PFSK-1 (cell line): ENCODE data around the gene SLC25A6. TPM values are rescaled to one million over a fixed set of nuclear protein-coding genes. Genes with fewer than 3 reads are reported as not detected.
A peak's percentile ranks its signal among the peaks of the same experiment; 100 is the strongest.

Experiments
- FOXP2 ChIP-seq: optimal IDR thresholded peaks from 2 replicates; pipeline ENCODE3; 2011; ENCODE audit warnings: borderline replicate concordance, control low read depth, inconsistent platforms; ENCODE audit not compliant: insufficient read depth; ENCODE audit errors: extremely low read length, extremely low read depth
- POLR2AphosphoS5 ChIP-seq: IDR thresholded peaks from 2 replicates; pipeline ENCODE4 v1.6.1; 2012; ENCODE audit warnings: low read depth, mild to moderate bottlenecking, control low read depth, low read length, moderate library complexity
- SIN3A ChIP-seq: IDR thresholded peaks from 2 replicates; pipeline ENCODE4 v1.6.1; 2012; ENCODE audit warnings: mild to moderate bottlenecking, low read length, moderate library complexity, borderline replicate concordance; ENCODE audit not compliant: insufficient read depth
- TAF1 ChIP-seq: IDR thresholded peaks from 2 replicates; pipeline ENCODE4 v1.6.1; 2012; ENCODE audit warnings: low read length, control low read depth, borderline replicate concordance; ENCODE audit not compliant: insufficient read depth
- polyA plus RNA-seq: library from polyadenylated mRNA; unstranded; fragments of >200 nt; gene quantifications from one replicate; pipeline ENCODE4 v1.2.1, GENCODE V29; 2012; ENCODE audit warnings: low read depth, missing spikeins; ENCODE audit not compliant: insufficient read length
- TF ChIP-seq, protein P1 (sequence below), 2 experiments: IDR thresholded peaks; 2 replicates each; pipeline versions ENCODE4 v1.6.1 to v1.8.0; 2011 to 2012; ENCODE audit warnings: low read depth in 2 of 2, low read length in 2 of 2, control low read depth in 1 of 2, inconsistent platforms in 1 of 2, mild to moderate bottlenecking in 1 of 2, moderate library complexity in 1 of 2; ENCODE audit not compliant: insufficient read depth in 1 of 2

Gene SLC25A6
- 4,040 TPM for polyA plus RNA-seq

DNA sequence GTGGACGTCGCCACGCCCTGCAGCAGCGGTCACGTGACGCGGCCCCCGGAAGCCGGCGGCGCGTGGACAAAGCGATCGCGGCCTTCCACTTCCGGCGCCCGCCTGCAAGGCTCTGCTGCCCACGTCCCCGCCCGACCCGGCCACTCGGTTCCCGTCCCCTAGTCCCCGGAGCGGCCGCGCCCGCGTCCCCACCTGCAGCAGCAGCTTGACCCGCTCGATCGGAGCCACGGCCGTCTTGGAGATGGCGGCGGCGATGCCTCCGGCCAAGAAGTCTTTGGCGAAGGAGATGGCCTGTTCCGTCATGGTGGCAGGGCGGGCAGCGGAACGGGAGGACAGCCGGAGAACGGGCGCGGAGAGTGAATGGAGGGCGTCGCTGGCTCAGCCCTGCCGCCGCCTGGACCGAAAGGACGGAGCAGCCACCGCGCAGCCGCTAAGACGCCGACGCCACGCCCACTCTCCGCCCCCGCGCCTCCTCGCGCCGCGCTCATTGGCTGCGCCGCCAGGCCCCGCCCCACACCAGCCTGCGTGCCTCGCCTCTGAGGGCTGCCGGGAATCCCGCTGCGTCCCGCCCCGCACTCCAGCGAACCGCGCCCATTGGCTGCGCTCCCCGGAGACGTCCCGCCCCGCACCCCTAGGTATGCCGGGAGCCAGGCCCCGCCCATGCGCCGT, at the start of gene SLC25A6:
TSS of gene SLC25A6 (minus strand) at position 407 of the 669 bp plus-strand sequence. CDS start at position 303, 104 bp downstream.
- TF ChIP-seq SIN3A (peak; percentile 68; the same call in 1 of the 2 replicates), TAF1 (peak; percentile 84; the same call in 1 of the 2 replicates), POLR2AphosphoS5 (peak; percentile 95), FOXP2 (no peak)
- TF ChIP-seq, protein P1, sequence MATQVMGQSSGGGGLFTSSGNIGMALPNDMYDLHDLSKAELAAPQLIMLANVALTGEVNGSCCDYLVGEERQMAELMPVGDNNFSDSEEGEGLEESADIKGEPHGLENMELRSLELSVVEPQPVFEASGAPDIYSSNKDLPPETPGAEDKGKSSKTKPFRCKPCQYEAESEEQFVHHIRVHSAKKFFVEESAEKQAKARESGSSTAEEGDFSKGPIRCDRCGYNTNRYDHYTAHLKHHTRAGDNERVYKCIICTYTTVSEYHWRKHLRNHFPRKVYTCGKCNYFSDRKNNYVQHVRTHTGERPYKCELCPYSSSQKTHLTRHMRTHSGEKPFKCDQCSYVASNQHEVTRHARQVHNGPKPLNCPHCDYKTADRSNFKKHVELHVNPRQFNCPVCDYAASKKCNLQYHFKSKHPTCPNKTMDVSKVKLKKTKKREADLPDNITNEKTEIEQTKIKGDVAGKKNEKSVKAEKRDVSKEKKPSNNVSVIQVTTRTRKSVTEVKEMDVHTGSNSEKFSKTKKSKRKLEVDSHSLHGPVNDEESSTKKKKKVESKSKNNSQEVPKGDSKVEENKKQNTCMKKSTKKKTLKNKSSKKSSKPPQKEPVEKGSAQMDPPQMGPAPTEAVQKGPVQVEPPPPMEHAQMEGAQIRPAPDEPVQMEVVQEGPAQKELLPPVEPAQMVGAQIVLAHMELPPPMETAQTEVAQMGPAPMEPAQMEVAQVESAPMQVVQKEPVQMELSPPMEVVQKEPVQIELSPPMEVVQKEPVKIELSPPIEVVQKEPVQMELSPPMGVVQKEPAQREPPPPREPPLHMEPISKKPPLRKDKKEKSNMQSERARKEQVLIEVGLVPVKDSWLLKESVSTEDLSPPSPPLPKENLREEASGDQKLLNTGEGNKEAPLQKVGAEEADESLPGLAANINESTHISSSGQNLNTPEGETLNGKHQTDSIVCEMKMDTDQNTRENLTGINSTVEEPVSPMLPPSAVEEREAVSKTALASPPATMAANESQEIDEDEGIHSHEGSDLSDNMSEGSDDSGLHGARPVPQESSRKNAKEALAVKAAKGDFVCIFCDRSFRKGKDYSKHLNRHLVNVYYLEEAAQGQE (IDR thresholded peaks at IDR 0.05; ENCODE audit: insufficient read depth in 1 of 2, low read depth in 2 of 2, low read length in 2 of 2) = 0 out of 4 replicates have a peak, but pooled peaks of 1 of the 2 experiments have one; percentile 4

DNA sequence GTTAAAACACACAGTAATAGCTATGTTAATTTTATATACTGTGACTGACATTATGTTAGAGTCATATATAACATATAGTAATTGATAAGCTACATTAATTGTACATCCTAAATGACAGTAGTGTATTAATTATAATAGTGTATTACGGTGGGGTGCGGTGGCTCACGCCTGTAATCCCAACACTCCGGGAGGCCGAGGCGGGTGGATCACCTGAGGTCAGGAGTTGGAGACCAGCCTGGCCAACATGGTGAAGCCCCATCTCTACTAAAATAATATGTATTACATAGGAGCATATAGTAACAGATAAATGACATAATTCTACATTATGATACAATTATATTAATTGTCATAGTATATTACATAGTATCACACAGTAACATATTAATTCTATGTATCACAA, 48.6 kb upstream of the SLC25A6 start:
- no peak for TF ChIP-seq TAF1
- TF ChIP-seq FOXP2 = no peak
- TF ChIP-seq SIN3A = no peak
- TF ChIP-seq POLR2AphosphoS5 = no peak
- TF ChIP-seq, protein P1 (IDR thresholded peaks at IDR 0.05; ENCODE audit: insufficient read depth in 1 of 2, low read depth in 2 of 2, low read length in 2 of 2) = no peak

DNA sequence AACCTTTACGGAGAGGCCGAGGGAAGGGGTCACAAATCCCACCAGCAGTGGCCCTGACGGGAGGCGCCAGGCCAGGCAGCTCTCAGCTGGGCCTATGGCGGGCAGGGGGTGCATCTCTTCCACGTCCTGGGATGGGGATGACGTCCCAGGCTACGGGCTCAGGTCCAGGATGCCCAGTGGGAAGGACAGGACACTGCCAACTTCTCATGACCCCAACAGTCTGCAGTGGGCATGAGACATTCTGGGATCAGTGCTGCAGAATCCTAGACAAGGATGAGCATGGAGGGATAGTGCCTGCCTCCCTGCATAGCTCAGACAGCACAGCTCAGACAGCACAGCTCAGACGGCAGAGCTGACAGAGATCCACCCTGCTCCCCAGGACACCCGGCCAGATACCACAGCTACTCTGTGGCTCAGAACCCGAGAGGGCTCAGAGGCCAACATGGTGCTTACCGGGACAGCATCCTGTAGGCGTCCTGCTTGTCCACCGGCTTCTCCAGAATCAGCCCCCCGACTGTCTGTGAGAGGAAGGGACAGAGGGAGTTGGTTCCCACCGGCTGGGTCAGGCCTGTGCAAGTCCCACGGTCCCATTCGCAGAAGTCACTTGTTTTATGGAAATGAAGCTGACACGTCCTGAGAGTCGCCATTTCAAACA, 43.5 kb upstream of the SLC25A6 start:
- no peak for TF ChIP-seq POLR2AphosphoS5
- no peak for TF ChIP-seq FOXP2
- no peak for TF ChIP-seq TAF1
- TF ChIP-seq SIN3A = no peak

DNA sequence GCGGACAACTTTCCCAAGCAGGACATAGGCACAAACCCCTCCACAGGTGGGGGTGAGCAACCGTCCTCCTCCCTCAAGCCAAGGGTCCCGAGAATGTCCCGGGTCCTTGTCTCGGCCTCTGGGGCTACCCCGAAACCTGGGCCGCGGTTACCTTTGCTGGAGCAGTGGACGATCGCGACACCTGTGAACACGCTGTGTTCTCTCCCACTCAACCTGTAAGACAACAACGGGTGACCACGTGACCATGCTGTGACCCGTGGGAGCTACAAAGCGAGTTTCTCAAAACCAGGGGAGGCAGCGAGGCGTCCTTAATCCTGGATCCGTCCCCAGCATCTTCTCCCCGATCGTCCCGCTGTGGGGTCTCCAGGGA, 42.9 kb upstream of the SLC25A6 start:
- TF ChIP-seq TAF1 (no peak), SIN3A (no peak), POLR2AphosphoS5 (no peak), FOXP2 (no peak)
- TF ChIP-seq, protein P1 (IDR thresholded peaks at IDR 0.05; ENCODE audit: insufficient read depth in 1 of 2, low read depth in 2 of 2, low read length in 2 of 2) = no peak

DNA sequence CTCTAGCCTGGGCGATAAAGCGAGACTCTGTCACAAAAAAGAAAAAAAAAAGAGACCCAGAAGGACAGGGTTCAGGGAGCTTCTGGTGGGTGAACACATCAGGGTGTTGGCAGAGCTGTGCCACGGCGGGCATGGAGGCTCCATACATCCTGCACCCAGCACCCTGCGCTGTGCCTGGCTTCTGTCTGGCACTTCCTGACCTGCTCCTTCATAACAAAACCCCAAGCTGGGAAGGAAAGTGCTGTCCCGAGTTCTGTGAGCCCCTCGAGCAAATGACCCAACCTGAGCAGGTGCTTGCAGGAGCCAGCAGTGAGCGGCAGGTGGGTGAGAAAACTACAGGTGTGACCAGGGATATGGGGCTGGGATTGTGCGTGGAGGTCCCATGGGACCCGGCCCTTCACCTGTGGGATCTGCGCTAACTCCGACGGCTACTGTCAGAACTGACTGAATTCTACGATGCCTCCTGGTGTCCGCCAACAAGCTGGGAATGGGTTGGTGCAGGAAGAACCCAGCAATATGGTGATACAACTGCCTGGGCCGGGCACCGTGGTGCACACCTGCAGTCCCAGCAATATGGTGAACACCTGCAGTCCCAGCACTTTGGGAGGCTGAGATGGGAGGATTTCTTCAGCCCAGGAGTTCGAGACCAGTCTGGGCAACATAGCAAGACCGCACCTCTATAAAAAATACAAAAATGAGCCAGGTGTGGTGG, 41.9 kb upstream of the SLC25A6 start:
- TF ChIP-seq, protein P1 (IDR thresholded peaks at IDR 0.05; ENCODE audit: insufficient read depth in 1 of 2, low read depth in 2 of 2, low read length in 2 of 2) = no peak
- TF ChIP-seq SIN3A = no peak
- no peak for TF ChIP-seq FOXP2
- TF ChIP-seq TAF1 = no peak
- no peak for TF ChIP-seq POLR2AphosphoS5
